GM21576 (cell line): ENCODE data around the gene FREM1.
"Not testable (repeated sequence)": the region's sequence is repeated elsewhere in the genome, so short reads cannot be mapped to it uniquely, and the experiment has no call there.

Experiments
- ATAC-seq: cut with Tn5 transposase; IDR thresholded peaks from one replicate; pipeline ENCODE4 v1.9.1; 2021; ENCODE audit warnings: mild to moderate bottlenecking, moderate library complexity; ENCODE audit not compliant: unreplicated experiment

FREM1 gene, protein sequence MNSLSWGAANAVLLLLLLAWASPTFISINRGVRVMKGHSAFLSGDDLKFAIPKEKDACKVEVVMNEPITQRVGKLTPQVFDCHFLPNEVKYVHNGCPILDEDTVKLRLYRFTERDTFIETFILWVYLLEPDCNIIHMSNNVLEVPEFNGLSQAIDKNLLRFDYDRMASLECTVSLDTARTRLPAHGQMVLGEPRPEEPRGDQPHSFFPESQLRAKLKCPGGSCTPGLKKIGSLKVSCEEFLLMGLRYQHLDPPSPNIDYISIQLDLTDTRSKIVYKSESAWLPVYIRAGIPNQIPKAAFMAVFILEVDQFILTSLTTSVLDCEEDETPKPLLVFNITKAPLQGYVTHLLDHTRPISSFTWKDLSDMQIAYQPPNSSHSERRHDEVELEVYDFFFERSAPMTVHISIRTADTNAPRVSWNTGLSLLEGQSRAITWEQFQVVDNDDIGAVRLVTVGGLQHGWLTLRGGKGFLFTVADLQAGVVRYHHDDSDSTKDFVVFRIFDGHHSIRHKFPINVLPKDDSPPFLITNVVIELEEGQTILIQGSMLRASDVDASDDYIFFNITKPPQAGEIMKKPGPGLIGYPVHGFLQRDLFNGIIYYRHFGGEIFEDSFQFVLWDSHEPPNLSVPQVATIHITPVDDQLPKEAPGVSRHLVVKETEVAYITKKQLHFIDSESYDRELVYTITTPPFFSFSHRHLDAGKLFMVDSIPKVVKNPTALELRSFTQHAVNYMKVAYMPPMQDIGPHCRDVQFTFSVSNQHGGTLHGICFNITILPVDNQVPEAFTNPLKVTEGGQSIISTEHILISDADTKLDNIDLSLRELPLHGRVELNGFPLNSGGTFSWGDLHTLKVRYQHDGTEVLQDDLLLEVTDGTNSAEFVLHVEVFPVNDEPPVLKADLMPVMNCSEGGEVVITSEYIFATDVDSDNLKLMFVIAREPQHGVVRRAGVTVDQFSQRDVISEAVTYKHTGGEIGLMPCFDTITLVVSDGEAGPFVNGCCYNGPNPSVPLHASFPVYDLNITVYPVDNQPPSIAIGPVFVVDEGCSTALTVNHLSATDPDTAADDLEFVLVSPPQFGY (N-terminal part only)

DNA sequence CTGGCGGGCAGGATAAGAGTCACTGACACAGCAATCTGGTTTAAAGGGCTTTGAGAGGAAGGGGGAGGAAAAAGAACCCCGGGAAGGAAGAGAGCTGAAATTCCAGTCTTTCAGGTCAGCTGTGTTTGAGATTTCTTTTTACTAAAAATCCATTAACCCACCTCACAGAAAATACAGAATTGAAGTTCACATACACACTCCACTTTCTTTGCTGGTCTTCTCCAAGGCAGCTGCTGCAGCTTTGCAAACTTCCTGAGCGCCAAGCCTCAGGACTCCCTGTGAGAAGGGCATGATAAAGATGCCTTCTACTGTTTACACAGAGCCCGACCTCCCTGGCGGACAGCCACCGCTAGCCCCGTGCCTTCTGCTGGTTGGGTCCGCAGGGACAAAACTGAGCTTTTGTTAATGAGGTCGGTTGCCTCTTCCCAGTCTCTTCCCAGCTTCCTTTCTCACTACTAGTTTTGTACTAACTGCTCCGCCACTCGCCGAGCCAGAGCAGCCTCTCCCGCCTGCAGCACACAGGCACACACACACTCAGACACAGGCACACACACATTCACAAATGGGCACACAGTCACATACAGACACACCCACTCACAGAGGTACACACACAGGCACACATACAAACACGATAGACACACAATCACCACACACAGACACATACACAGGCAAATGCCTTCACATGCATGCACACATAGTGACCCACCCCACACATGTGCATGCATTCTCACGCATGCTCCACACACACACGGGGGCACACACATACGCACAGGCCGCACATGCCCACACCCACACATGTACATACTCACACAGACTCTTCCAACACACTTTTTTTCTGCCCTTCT, at the start of gene FREM1:
FREM1 (minus strand) TSS at position 468 of the 845 bp plus-strand sequence. CDS start 41,451 bp downstream, outside the sequence.
- no peak for ATAC-seq

DNA sequence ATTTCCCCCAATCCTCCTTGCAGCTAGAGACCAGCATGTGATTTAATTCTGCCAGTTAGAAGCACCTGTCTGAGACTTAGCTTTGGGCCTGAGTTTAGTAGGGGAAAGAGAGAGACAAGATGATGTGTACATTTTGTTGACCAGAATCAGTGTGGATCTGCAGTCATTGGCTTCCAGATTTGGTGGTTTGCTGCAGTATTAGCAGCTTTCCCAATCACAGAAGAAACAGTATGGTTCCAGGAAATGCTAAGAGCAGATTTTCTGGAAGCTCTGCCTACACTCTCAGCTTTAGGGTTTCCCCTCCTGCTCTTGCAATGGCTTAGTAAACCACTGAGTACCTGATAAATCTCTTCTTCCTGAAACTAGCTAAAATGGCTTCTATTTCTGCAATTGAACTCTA, 48.8 kb upstream of the FREM1 start:
- no peak for ATAC-seq

DNA sequence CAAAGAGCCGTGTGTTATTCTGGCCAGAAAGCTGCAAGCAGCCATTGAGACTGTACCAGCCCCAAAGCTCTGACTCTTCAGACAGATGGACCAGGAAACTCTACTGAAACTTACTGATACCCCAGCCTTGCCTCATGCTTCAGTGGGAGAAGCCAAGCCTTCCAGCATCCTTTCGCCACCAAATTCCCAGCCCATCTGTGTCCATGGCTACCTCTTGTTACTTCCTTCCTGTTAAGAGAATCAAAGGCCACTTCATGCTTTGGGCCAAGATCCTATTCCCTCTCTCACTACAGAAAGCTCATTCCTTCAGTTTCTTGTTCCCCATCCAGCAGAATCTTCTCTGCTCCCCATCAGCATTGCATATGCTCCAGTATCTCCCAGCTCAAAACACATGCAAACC, 46.9 kb upstream of the FREM1 start:
- ATAC-seq: no peak

DNA sequence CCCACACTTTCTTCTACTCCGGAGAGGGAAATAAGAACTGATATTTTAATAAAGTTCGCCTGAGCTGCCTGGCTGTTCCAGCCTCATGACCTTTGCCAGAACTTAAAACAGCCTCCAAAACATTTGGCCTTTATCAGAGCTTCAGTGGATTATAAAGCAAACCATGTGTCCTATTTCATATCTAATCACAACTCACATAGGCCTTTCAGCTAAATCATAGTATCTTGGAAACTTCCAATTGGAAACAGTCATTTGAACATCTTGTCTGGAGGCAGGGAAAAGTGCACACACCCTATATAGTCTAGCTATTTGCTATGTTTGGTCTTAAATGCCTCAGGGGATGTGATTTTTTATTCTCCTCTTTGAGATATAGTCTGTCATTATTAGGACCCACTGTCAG, 46.0 kb upstream of the FREM1 start:
- no peak for ATAC-seq

DNA sequence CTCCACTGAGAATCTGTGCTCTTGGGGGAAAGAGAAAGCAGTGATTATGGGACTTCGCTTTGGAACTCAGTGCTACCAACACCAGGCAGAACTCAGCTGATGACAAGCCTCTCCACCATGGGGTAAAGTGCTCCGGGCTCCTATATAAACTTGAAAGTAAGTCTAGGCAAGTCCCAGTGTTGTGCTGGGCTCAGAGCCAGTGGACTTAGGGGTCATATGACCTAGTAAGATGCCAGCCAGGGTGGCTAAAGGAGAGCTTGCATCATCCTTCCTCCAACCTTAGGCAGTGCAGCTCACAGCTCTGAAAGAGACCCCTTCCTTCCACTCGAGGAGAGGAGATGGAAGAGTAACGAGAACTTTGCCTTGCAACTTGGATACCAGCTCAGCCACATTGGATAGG, 35.1 kb upstream of the FREM1 start:
- no peak for ATAC-seq

DNA sequence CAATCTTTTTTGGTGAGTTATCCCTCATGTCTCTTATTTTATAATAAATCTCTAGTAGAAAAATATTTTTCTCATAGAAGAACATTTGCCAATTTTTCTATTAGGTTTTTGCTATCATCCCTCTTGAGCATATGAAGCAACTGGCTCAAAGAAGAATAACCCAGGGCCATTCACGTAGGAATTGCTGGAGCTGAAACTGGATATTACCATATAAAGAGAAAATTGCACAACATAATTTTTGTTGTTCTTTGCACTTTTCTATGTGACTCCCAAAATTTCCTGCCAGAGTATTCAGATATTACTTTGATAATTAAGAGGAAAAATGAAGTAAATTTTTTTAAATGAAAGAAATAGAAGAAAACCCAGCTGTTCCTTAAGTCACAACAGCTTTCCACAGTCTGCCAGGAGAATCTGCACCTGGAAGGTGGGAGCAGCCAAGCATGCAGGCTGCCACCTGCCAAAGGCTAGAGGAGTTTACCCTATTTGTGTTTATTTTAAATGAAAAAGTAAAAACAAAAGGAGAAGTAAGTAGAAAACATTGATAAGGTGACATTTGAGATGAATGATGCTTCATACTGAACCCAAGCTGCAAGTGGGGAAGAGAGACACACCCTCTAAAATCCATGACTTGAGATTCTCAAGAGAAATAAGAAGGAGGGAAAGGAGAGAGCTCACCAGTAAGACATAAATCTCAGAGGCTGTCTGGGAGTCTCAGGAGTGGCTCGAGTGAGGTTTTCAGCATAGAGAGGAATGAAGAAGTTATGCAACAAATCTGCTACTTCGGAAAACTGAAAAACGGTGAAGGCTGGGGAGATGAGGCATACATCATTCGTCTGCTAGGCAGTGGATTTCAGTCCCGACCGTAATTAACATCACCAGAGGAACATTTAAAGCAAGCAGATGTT, 31.5 kb upstream of the FREM1 start:
- ATAC-seq: no peak

DNA sequence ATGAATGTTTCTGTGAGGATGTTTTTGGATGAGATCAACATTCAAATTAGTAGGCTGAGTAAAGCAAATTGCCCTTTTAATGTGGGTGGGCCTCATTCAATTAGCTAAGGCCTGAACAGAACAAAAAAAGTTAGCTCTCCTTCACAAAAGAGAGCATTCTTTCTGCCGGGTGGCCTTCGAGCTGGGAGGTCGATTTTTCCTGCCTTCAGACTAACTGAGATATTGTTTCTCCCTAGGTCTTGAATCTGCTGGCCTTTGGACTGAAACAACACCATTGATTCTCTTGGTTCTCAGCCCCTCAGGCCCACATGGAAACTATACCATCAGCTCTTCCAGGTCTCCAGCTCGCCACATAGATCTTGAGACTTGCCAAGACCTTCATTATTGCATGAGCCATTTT, 29.1 kb upstream of the FREM1 start:
- no peak for ATAC-seq

DNA sequence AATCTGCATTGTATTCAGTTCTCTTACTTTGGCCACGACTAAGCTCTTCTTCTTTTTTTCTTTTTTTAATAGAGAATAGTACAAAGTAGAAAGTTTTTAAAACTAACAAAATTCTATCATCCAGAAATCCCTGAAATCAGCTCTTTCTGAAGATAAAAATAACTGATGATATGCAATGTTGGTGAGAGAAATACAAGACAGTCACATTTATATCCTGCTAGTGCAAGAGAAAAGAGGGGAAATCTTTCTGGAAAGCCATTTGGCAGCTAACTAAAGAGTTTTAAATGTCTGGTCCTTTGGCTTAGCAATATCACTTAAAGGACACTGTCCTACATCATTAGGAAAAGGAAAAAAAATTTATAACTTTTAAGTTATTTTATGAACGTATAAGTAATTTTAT, 27.0 kb upstream of the FREM1 start:
- no peak for ATAC-seq

DNA sequence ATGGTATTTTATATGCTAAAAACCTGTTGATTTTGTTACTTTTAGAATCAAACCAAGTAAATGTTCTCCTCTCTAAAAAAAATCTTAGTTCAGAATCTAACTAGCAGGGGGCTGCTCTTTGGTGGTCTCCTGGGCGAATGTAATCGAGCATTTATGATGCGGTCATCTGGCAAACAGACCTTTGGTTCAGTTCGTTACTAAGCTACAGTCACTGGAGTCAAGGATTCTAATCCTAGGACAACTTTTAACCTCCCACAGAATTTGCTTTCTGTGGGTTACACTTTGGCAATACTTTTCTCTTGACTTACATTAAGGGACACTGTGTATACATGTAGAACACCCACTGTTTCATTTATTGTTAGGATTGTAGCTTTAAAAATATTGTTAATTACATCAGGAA, 26.3 kb upstream of the FREM1 start:
- ATAC-seq: no peak

DNA sequence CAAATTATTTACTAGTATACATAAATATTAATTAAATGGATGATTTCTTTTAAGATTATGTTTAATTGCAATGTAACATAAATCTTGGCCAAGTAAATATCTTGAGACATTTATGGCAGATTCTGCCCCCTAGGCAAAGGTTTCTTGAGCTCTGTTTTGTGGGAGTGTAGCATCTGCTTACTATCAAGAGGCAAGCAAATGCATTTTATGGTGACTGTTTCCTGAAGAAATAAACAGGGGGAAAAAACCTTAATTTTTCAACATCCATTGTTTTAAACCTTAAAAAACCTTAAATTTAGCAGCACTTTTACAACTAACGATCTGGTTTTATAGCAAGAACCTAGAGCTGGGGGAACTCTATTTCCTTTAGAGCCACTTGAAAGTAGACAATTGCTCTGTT, 25.7 kb upstream of the FREM1 start:
- no peak for ATAC-seq

DNA sequence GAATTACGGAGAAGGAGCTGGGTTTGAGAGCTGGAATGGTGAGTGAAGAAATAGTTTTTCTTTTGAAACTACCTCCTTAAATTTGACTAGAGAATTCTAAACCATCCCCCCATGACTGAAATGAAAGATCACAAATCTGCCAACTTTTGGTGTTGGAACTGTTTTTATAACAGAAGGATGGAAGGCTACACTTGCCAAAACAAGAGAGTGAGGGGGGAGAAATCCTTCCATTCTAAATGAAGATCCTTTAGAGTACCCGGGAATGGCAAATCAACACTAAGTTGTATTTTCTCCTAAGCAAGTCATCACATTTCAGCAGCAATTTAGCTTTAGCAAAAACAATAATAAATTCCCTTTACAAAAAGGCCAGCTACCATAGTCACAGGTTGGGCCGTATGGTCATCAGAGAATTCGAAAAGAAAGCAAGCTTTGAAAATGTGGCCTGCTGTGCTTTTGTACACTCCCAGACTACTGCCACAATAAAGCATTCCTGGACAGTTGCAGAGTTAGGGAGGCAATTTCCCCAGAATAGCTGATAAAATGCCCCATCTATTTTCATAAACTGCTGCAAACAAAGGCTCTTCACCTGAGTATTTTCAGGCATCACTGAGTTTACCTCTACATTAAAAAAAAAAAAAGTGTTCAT, 25.0 kb upstream of the FREM1 start:
- ATAC-seq: no peak

DNA sequence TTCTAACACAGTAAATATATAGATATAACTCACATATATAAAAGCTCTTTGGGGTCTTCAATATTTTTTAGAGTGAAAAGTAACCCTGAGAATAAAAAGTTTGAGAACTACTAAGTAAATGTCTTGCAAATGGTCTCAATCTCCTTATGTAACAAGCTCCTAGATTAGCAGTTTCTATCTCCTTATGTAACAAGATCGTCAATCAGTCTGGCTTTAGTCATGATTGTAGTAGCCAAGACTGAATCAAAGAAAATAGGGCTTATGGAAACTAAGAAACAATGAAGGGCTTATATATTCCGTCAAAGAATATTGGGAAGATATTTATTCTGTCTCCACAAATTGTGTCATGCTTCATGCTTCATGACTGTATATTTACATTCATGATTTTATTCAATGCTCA, 22.4 kb upstream of the FREM1 start:
- ATAC-seq: no peak

DNA sequence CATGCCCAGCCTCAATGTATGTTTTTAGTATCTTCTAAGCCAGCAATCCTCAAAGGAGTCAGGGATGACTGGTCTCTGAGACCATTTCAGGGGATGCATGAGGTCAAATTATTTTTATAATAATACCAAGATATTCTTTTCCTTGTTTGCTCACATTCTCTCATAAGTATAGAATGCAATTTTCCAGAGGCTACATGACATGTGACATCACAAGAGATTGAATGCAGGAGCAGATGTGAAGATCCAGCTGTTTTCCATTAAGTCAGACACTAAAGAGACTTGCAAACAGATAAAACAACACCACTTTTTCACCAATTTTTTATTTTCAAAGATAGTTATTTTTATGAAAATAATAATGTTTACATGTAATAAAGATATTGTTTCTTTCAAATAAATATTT, 22.0 kb upstream of the FREM1 start:
- ATAC-seq: no peak

DNA sequence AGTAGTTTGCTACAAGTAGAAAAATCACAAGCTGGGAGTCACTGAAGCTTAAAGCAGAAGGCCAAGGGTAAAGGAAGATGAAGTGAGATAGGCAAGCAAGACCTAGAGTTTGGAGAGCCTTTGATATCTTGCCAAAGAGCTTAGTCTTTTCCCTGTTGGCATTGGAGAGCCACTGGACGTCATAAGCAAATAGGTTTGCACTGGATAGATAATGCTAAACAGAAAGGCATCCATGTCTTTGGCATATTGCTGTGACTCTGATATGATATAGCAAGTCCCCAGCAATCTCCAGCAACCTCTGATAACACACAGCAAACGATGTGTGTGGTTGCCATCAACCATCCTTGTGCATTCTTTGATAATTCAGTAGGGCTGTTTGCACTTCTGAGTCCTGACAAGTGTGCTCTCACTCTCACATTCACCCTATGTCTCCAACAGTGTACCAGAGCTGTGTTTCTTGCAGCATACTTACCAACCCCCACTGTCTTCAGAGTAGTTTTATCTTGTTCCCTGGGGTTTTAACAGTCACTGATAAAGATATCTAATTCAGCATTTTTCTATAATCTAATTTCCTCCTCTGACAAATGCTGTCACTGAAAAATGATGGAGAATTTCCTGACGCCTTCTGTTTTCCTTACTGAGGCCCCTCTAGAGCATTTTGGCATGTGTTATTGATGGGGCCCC, 16.9 kb upstream of the FREM1 start:
- no peak for ATAC-seq

DNA sequence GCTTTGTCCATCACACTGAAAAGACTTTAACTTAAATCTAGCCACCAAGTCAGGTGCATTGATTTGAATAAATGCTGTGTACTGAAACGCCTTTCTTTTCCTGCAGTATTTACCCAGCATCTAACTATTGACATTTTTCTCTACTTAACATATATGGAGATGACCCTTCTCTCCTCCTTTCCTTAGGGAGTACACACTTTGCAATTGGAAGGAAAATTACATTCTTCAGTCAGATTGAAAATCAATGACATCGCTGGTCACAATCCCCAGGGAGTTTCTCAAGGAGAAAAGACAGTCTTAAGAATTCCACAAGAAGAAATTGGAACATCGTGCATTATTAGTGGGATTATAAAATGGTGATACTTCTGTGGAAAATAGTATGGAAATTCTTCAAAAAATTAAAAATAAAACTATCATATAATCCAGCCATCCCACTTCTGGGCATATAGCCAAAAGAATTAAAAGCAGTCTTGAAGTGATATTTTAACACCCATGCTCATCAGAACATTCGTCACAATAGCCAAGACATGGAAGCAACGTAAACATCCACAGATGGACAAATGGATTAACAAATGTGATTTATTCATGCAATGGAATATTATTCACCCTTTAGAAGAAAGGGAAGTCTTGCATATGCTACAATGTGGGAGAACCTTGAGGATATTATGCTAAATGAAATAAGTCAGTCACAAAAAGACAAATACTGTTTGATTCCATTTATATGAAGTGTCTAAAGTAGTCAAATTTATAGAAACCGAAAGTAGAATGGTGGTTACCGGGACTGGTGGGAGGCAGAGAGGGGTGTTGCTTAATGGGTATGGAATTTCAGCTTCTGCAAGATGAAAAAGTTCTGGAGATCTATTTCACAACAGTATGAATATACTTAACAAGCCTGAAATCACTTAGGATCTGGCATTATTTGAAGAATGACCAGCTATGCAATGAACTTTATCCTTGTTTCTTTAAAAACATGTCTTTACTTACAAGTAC, 14.3 kb upstream of the FREM1 start:
- no peak for ATAC-seq

DNA sequence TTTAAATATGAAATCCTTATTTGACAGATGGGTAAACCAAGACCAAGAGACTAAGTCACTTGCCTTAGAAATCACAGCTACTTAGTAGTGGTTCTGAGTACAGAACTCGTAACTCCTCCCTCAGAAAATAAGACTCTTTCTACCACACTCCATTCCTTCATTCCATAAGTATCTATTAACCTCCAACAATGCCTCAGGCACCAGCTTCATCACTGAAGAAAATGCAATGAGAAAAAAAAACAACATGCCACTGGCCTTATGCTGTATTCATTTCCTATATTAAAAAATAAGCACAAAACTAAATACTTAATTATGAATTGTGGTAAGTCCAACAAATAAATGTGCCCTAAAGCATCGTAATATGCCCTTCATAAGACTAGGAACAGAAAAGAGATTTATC, 13.5 kb upstream of the FREM1 start:
- no peak for ATAC-seq

DNA sequence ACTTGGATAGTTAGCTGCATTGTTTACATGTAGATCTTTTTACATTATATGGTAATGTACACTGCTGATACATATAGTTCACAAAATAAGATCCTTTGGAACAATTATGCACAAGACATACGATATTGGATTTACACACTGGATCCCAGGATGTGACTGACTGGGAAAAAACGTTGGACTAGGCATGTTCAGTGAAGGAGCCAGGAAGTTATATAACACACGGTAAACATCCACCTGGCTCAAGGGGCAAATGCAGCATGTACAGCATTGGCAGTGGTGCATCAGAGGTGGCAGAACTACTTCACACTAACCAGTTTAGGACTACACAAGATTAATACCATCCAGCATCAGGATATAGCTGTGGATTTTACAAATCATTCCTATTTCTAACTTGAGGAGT, 10.6 kb upstream of the FREM1 start:
- not testable (repeated sequence) for ATAC-seq

DNA sequence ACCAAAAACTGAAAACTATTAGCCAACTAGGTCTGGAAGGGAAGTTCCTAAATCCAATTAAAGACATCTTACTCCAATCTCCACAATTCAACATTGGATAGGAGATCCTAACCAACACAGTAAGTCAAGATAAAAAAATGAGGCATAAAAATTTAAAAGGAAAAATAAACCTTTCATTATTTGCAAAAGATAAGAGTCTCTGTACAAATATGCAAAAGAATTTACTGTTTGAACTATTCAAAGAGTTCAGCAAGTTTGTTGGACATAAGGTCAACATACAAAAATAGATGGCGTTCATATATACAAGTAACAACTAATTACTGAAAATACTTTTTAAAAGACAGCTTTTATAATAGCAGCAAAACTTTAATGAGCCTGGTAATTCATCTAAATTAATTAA, 3.1 kb upstream of the FREM1 start:
- ATAC-seq: no peak
